Suprapubic skin (tissue), 4 donors: ENCODE results near the gene RUBCN. TPM values are rescaled to one million over a fixed set of nuclear protein-coding genes. Genes with fewer than 3 reads are reported as not detected.
"Not testable (repeated sequence)": the region's sequence is repeated elsewhere in the genome, so short reads cannot be mapped to it uniquely, and the experiment has no call there.

Experiments
- DNase-seq, 2 donors: peaks; one replicate each; pipeline ENCODE4 v3.0.0-alpha.2; 2019; ENCODE audit warnings: low spot score in 2 of 2
- H3K27ac ChIP-seq: fragments of 200-600 bp; sonication (generic); one replicate; pipeline ENCODE4 v1.5.1; 2019
- H3K27me3 ChIP-seq: fragments of 200-600 bp; sonication (generic); one replicate; pipeline ENCODE4 v1.5.1; 2019
- H3K36me3 ChIP-seq: fragments of 200-600 bp; sonication (generic); one replicate; pipeline ENCODE4 v1.5.1; 2019
- H3K4me1 ChIP-seq: fragments of 200-600 bp; sonication (generic); one replicate; pipeline ENCODE4 v1.5.1; 2019
- H3K4me3 ChIP-seq: fragments of 200-600 bp; sonication (generic); one replicate; pipeline ENCODE4 v1.5.1; 2019; ENCODE audit warnings: mild to moderate bottlenecking
- H3K9me3 ChIP-seq: fragments of 200-600 bp; sonication (generic); one replicate; pipeline ENCODE4 v1.5.1; 2019
- POLR2A ChIP-seq, 2 donors: fragments of 450-650 bp; IDR thresholded peaks; one replicate each; pipeline ENCODE4 v1.6.1; 2017; ENCODE audit warnings: antibody characterized with exemption in 2 of 2, mild to moderate bottlenecking in 2 of 2, moderate library complexity in 2 of 2
- WGBS: methylation state at CpG from one replicate; pipeline ENCODE4 v1.1.5; 2018; 5-methylcytosine and 5-hydroxymethylcytosine counted together
- total RNA-seq, 4 donors: library from RNA; depleted of rRNA; stranded (reverse); fragments of >200 nt; gene quantifications; one replicate each; pipeline ENCODE4 v1.1.0, GENCODE V29; 2016

The RUBCN gene
- total RNA-seq, 4 donors from 2014 or later: 41.8 to 70.2 (median 48.4) TPM

- H3K4me1 ChIP-seq: peaks cover 11% of the 10 kb centered on the region
- H3K9me3 ChIP-seq, H3K27me3 ChIP-seq, H3K36me3 ChIP-seq: not testable (repeated sequence)
- H3K4me3 ChIP-seq: peak overlapping the region; percentile 77
- peak overlapping the region; percentile 89 for H3K27ac ChIP-seq
- peak in 1 of 2 donors; percentile 40 for TF ChIP-seq POLR2A (IDR thresholded peaks at IDR 0.05)
- 5% methylated on average over 25 of the region's 73 CpGs for WGBS
- peak; percentile 89 to 91 for DNase-seq
Measured at GRCh38 chr3:197627772-197628523, 108.8 kb downstream of the RUBCN start.

DNA sequence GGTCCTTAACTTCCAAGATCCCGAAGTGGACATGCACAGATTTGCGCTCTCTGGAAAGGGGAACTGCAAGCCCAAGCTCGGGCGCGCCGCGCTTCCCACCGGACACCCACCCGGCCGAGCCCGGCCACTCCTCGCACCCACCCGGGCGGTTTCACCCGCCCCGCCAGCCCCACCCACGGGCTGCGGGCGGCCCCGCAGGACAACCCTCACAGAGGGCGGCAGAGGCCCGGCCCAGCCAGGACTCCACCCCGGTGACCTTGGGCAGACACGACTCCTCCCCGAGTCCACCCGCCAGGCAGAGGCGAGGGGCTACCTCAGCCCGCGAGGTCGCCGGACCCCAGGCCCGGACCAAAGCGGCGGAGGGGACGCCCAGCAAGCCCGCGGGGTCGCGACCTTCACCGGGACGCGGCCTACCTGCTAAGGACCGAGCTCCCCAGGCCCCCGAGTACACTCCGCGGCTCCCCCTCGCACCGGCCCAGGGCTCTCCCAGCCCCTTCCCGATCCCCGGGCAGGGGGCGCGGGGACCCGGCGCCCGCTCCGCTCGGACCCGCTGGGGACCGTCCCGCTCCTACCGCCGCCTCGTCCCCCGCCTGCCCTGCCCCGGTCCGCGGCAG lies 109.4 kb downstream of the RUBCN start:
- peak overlapping the region; percentile 77 for H3K4me3 ChIP-seq

GRCh38 chr3:197626404-197627157 lies 110.1 kb downstream of the RUBCN start:
- H3K9me3 ChIP-seq, H3K27me3 ChIP-seq, DNase-seq: not testable (repeated sequence)
- peak overlapping the region; percentile 45 for H3K27ac ChIP-seq
- H3K4me1 ChIP-seq: peaks cover 11% of the 10 kb centered on the region
- WGBS: 0% methylated on average over 1 of the region's 18 CpGs
- peak overlapping the region; percentile 77 for H3K4me3 ChIP-seq
- H3K36me3 ChIP-seq: peaks cover 10% of the 10 kb centered on the region

More for the DNA sequence above, 109.4 kb downstream of the RUBCN start:
- not testable (repeated sequence) for H3K27me3 ChIP-seq, H3K36me3 ChIP-seq, H3K9me3 ChIP-seq, DNase-seq
- no CpG with 5 or more reads among the region's 67 CpGs for WGBS
- H3K4me1 ChIP-seq: peaks cover 11% of the 10 kb centered on the region
- H3K27ac ChIP-seq: peak overlapping the region; percentile 89

DNA sequence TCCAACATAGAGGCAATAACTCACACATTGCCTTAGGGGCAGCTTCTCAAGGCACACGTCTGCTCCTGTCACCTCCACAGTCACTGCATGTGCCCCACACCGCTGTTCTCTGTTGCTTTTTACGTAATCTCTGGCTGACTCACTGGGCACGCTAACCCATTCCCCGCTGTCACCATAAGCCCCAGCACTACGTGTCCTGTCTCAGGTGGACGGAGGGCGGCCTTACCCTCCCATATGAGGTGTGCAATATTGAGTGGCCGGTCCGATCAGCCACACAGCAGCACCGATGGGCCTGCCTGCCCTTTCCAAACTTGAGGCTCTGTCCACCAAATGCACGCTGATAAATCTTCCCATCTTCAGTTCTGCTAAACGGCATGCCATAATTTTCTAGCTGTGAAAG lies 115.2 kb downstream of the RUBCN start:
- WGBS: 94% methylated on average over 13 of the region's 13 CpGs
- H3K27me3 ChIP-seq, H3K4me3 ChIP-seq, H3K9me3 ChIP-seq, DNase-seq, H3K4me1 ChIP-seq, H3K27ac ChIP-seq: not testable (repeated sequence)
- peaks cover 48% of the 10 kb centered on the region for H3K36me3 ChIP-seq

Other genes with a start within 250 kb of the RUBCN start
- 10 to 100 TPM; 40.7 to 70.7 (median 43.1) TPM for gene BDH1, start 180.9 kb downstream of the RUBCN start, total RNA-seq
- 10 to 100 TPM; 46.6 to 53.3 (median 49.9) TPM for gene FYTTD1, start 13.0 kb upstream of the RUBCN start, total RNA-seq
- 10 to 100 TPM; 19.2 to 69.3 (median 28.3) TPM for gene LRCH3, start 54.4 kb upstream of the RUBCN start, total RNA-seq
- 100 to 1,000 TPM; 564 to 915 (median 773) TPM for gene RPL35A, start 213.3 kb upstream of the RUBCN start, total RNA-seq
- 1 to 10 TPM; 3.4 to 8.2 (median 5.5) TPM for gene LMLN, start 223.3 kb upstream of the RUBCN start, total RNA-seq